Activated T-cell treated with anti-CD3 and anti-CD28 coated beads, Interleukin-2, amount 50 U/mL, for 24 hours (primary cell): Measurements from ENCODE around the gene ARMS2.

Experiments used
- DNase-seq: peaks from one replicate; pipeline ENCODE4 v3.0.0-alpha.2; 2020
- H3K27ac Mint-ChIP-seq: 2 replicates; pipeline ENCODE4 v1.8.0; 2020; ENCODE audit warnings: mild to moderate bottlenecking, mixed read lengths
- H3K27me3 Mint-ChIP-seq: 2 replicates; pipeline ENCODE4 v1.8.0; 2020; ENCODE audit warnings: mixed read lengths
- H3K36me3 Mint-ChIP-seq: 2 replicates; pipeline ENCODE4 v1.8.0; 2020; ENCODE audit warnings: low read depth, mixed read lengths
- H3K4me1 Mint-ChIP-seq: 2 replicates; pipeline ENCODE4 v1.8.0; 2020; ENCODE audit warnings: low read depth, mixed read lengths
- H3K4me3 Mint-ChIP-seq: 2 replicates; pipeline ENCODE4 v1.8.0; 2020; ENCODE audit warnings: mild to moderate bottlenecking, moderate library complexity, mixed read lengths
- H3K9me3 Mint-ChIP-seq: 2 replicates; pipeline ENCODE4 v1.8.0; 2020; ENCODE audit warnings: mixed read lengths

ARMS2 gene

DNA sequence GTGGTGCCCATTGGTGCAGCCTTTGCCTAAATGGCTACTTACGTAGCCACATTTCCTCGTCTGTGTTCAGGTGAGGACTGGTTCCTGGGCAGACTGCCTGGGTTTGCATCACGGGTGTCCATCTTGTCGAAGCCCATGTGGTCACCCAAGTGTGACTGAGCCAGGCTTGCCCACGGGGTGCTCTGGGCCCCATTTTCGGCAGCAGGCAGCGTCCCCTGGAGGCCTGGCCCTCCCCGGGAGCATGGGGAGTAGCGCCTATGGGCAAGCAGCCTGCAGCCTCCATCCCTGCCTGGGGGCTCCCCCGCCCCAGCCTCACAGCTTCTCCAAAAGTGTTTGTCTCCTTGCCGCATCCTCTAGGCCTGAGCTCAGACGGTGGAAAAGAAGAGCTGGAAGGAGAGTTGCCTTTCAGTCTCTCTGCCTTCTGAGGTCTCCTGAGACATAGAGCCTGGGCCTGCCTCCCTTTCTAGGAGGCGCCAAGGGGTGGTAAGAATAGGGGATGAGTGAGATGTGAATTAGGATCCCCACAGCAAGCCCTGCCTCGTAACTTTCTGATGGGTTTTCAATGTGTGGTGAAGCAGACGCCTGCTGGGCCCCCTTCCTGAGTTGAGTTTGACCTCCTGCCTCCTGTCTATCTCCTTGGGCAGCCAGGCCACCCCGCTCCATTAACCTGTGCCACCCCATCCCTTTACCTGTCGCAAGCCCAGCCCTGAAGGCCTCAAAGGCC, 49.6 kb downstream of the ARMS2 start:
- H3K27me3 Mint-ChIP-seq, result no peaks in the 10 kb centered on the region
- no peaks in the 10 kb centered on the region for H3K36me3 Mint-ChIP-seq
- H3K4me3 Mint-ChIP-seq, result no peak overlapping the region
- no peaks in the 10 kb centered on the region for H3K4me1 Mint-ChIP-seq
- no peak for DNase-seq
- H3K9me3 Mint-ChIP-seq, result no peaks in the 10 kb centered on the region
- no peak overlapping the region for H3K27ac Mint-ChIP-seq

DNA sequence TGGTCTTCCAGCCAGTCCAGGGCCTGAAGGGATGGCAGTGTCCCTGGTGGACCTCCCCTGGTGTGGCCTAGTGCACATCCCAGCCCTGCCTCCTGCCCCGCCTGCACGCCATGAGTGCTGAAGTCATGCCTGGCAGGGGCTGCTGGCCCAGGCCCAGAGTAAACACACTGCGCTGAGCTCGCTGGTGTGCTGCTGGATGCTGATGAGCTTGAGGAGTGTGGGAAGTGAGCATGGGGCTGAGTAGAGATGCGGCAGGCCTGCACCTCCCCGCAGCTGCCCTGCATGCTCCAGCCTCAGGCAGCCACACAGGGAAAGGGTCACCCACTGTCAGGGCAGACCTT, 50.1 kb downstream of the ARMS2 start:
- no peak overlapping the region for H3K4me3 Mint-ChIP-seq
- no peak for DNase-seq
- H3K27me3 Mint-ChIP-seq, result no peaks in the 10 kb centered on the region
- H3K9me3 Mint-ChIP-seq, result no peaks in the 10 kb centered on the region
- H3K27ac Mint-ChIP-seq, result no peak overlapping the region
- H3K4me1 Mint-ChIP-seq, result no peaks in the 10 kb centered on the region
- no peaks in the 10 kb centered on the region for H3K36me3 Mint-ChIP-seq

DNA sequence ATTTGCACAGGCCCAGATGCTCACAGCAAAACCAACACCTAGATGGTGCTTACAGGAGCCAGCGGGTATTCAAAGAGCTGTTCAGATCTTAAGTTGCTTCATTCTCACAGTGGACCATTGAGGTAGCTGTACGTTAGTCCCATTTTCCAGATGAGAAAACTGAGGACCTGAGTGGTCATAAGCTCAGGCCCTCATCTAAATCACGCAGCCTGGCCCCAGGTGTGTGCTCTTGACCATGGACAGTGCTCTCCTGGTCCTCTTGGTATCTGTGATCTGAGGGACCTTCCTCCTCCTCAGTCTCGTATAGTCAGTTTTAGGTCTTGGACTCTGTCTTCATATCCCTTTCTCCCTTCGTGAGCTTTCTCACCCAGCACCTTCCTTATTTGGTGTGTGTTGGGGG, 50.6 kb downstream of the ARMS2 start:
- DNase-seq, result no peak
- no peak overlapping the region for H3K27ac Mint-ChIP-seq
- no peaks in the 10 kb centered on the region for H3K9me3 Mint-ChIP-seq
- H3K4me3 Mint-ChIP-seq, result no peak overlapping the region
- H3K4me1 Mint-ChIP-seq, result no peaks in the 10 kb centered on the region
- H3K36me3 Mint-ChIP-seq, result no peaks in the 10 kb centered on the region
- no peaks in the 10 kb centered on the region for H3K27me3 Mint-ChIP-seq

DNA sequence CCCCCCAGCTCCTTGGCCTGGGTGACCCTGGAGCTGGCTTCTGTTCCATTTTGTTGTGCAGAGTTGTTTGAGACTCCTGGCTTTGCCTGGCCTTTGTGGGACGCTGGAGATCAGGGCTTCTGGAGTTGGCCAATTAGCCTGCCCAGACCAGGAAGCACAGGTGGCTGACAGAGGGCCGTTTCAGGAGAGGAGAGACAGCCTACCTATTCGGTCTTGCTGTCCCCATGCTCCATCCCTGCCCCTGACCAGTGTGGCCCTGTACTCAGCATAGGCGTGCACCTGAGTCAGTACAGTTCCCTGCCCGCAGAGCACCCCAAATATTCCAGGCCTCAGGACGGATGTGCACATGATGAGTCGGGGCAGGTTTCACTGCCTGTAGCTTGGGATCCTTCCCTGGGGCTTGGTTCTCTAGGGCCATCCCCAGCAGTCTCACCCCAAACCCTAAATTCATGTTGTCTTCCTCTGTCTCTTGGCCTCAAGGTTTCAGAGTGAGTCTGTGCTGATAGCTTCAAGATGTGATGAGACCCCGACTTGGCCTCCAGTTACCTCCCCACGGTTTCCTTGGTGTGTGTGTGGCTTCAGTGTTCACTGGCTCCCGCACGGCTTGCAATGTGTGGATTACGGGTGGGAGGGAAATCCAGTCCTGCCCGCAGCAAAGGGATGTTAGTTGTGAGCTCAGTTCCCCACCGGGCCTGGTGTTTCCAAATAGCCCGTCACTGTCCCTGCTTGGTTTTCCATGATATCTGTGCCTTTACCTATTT, 51.6 kb downstream of the ARMS2 start:
- H3K36me3 Mint-ChIP-seq, result no peaks in the 10 kb centered on the region
- H3K4me1 Mint-ChIP-seq, result no peaks in the 10 kb centered on the region
- DNase-seq, result no peak
- no peak overlapping the region for H3K27ac Mint-ChIP-seq
- no peaks in the 10 kb centered on the region for H3K27me3 Mint-ChIP-seq
- no peaks in the 10 kb centered on the region for H3K9me3 Mint-ChIP-seq
- no peak overlapping the region for H3K4me3 Mint-ChIP-seq
